Measurements from ENCODE around the gene MOCOS.

DNA sequence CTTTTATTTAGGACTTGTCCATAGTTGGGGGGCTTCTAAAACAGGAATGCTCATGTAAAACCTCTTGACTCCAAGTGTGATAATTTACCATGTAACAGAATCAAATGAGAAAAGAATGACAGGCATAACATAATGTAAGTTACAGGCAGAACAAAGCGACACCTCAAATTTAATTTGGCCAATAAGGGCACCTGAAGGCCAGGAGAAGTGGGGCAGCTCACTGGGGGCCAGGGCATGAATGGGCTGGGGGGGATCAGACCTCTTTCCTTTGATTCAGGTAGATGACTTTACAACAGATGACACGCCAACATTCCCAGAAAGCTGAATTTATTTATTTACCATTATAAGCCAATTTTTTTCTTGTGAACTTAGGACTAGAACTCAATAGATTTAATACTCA, 14.5 kb downstream of the MOCOS start:
- TF ChIP-seq, protein P1, sequence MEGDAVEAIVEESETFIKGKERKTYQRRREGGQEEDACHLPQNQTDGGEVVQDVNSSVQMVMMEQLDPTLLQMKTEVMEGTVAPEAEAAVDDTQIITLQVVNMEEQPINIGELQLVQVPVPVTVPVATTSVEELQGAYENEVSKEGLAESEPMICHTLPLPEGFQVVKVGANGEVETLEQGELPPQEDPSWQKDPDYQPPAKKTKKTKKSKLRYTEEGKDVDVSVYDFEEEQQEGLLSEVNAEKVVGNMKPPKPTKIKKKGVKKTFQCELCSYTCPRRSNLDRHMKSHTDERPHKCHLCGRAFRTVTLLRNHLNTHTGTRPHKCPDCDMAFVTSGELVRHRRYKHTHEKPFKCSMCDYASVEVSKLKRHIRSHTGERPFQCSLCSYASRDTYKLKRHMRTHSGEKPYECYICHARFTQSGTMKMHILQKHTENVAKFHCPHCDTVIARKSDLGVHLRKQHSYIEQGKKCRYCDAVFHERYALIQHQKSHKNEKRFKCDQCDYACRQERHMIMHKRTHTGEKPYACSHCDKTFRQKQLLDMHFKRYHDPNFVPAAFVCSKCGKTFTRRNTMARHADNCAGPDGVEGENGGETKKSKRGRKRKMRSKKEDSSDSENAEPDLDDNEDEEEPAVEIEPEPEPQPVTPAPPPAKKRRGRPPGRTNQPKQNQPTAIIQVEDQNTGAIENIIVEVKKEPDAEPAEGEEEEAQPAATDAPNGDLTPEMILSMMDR (conservative IDR thresholded peaks at IDR 0.05; ENCODE audit: low read depth, low read length) = no peak
- no peak for TF ChIP-seq EZH2 (IDR thresholded peaks at IDR 0.05; ENCODE audit: low read length, unreplicated experiment)
- no peak for TF ChIP-seq EZH2phosphoT487 (IDR thresholded peaks at IDR 0.05; ENCODE audit: borderline replicate concordance, low read length)
